Measurements from ENCODE around the gene PAX3. TPM values are rescaled to one million over a fixed set of nuclear protein-coding genes. Genes with fewer than 3 reads are reported as not detected.

Gene PAX3
- total and polyA plus RNA-seq, 9 of the 15 experiments (the other 6 are each of a cell fraction or from before 2014, with no cell fraction given) = not detected

DNA sequence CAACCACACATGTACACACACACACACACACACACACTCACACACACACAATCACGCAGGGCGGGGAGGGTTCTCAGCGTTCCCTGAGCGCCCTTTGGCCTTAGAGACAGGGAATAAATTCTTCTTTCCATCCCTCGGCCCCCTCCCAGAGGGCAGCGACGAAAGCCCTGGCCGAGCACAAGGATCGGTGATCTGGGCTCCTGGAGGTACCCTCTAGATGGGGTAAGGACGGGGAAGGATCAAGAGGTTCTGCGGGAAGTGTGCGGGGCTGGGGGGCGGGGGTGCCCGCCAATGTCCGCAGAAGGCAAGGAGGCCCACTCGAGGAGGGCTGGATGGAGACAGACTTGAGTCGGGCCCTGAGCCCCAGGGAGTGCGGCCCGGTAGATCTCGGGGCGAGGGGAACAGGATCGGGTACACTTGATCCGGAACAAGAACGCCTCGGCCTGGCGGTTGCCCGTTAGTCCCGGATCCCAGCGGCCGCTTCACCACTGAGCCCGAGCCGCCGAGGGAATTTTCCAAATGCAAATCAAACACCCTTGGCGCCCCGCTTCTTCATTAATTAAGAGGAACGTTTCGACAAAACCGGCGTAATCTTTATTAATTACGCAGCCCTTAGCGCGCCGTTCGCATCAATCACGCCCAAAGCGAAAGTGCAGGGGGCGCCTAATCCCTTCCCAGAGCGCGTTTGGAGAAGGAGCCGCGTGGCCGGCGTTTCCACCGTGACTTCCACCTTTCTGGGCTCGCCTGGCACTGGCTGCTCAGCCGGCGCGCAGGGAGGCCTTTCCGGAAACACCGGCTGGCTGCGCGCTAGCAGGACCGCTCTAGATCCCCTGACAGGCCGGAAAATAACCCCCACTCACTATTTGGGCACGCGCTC lies 7.0 kb upstream of the PAX3 start:
- H2AFZ ChIP-seq (ENCODE audit: low read depth, low read length) = no peak overlapping the region
- no peak for TF ChIP-seq ZFX (CRISPR knock-in tag; IDR thresholded peaks at IDR 0.05)
- no peak for TF ChIP-seq ZC3H11A (IDR thresholded peaks at IDR 0.05; ENCODE audit: low read depth, low read length)
- no peak for TF ChIP-seq CTBP1 (IDR thresholded peaks at IDR 0.05; ENCODE audit: borderline replicate concordance)
- H3K4me1 ChIP-seq (replicated peaks in 1 of 2; ENCODE audit: control insufficient read depth in 2 of 2, insufficient read depth in 2 of 2, low read length in 2 of 2) = no peaks in the 10 kb centered on the region
- ChIA-PET POLR2A (no interaction called here), CTCF (ENCODE audit: low intra/inter-chr PET ratio) (no interaction called here)
- H3K36me3 ChIP-seq (ENCODE audit: control insufficient read depth, insufficient read depth, low read length) = no peaks in the 10 kb centered on the region
- no peaks in the 10 kb centered on the region for H3K9me1 ChIP-seq (ENCODE audit: control insufficient read depth, insufficient read depth, low read length)
- in situ Hi-C loops (cut with MboI) (loop anchor here (25.0 kb wide), 1 partner anchor 257 kb away; no protein-coding TSS in a partner anchor), intact Hi-C loops (cut with micrococcal nuclease) (no loop called here)
- no peak overlapping the region for H3K4me2 ChIP-seq (ENCODE audit: insufficient read depth, low read length)
- no peak for DNase-seq (ENCODE audit: extremely low read depth in 1 of 4, low spot score in 3 of 4)
- ATAC-seq = no peak
- no peak for FAIRE-seq
- H3K79me2 ChIP-seq (ENCODE audit: control insufficient read depth, insufficient read depth, low read length) = no peaks in the 10 kb centered on the region
- H3K4me3 ChIP-seq = no peak overlapping the region
- no peaks in the 10 kb centered on the region for H3K9me3 ChIP-seq (replicated peaks; ENCODE audit: control insufficient read depth, insufficient read depth, low read depth, low read length)
- WGBS (ENCODE audit: insufficient coverage, low coverage, missing lambda C conversion rate) = 1% methylated on average over 43 of the region's 66 CpGs
- H3K27me3 ChIP-seq (ENCODE audit: control insufficient read depth in 2 of 2, insufficient read depth in 2 of 2, low read length in 2 of 2) = peaks cover 0 to 59% of the 10 kb centered on the region in 2 experiments; a peak in 3 of 5 replicates
- no peak overlapping the region for H3K27ac ChIP-seq (ENCODE audit: extremely low read depth, low read depth, low read length)
- H3K9ac ChIP-seq (ENCODE audit: insufficient read depth in 1 of 2, low read depth in 2 of 2, low read length in 2 of 2) = no peak overlapping the region
- BruUV-seq (replicated peaks) = no TSS peak
- H4K20me1 ChIP-seq (replicated peaks; ENCODE audit: control insufficient read depth, insufficient read depth, low read length) = no peaks in the 10 kb centered on the region

DNA sequence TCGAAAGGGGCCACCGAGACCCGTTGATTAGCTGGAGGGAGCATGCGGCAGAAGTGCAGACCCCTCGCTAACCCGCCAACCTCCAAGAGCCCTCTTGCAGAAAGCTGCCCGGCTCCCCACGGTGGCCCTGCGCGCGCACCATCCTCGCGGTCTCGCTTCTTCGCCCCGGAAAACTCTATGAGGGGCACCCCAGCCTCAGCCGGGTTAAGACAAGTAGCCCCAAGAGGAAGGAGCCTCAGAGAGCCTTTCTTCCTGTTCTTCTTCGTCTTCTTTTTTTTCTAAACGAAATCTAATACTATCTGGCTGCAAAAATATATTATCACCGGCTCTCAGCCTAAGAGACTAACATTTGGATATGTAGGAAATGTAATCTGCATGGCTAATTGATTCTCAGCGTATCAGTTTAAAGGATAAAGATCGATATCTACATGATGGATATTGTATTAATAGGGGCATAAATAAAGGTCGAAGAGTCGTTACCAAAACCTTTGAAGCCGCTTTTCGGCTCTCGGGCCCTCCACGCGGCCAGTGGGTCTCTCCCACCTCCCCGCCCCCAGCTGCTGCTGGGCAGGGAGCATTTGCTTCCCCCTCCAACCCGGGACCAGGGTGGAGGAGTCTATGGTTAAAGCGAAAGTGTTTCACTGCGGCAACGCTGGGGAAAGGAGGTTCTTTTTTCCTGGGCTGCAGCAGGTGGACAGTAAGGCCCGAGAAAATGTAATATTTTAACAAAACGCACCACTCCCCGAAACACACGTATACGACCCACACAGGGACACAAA lies 6.1 kb upstream of the PAX3 start:
- Histone ChIP-seq H2AFZ (ENCODE audit: low read depth, low read length) (no peak overlapping the region), H3K9me1 (ENCODE audit: control insufficient read depth, insufficient read depth, low read length) (no peaks in the 10 kb centered on the region)
- ATAC-seq = no peak
- TF ChIP-seq GTF3C2 (IDR thresholded peaks at IDR 0.05; ENCODE audit: borderline replicate concordance, extremely low read depth, insufficient read length) (no peak), MIER1 (IDR thresholded peaks at IDR 0.05; ENCODE audit: low read depth) (no peak), NUFIP1 (IDR thresholded peaks at IDR 0.05; ENCODE audit: partially characterized antibody) (no peak), MAFG (tag; conservative IDR thresholded peaks at IDR 0.05) (no peak)

More for the DNA sequence above, 6.1 kb upstream of the PAX3 start:
- Histone ChIP-seq H3K4me3 (no peak overlapping the region), H4K20me1 (replicated peaks; ENCODE audit: control insufficient read depth, insufficient read depth, low read length) (no peaks in the 10 kb centered on the region), H3K79me2 (ENCODE audit: control insufficient read depth, insufficient read depth, low read length) (no peaks in the 10 kb centered on the region), H3K4me2 (ENCODE audit: insufficient read depth, low read length) (no peak overlapping the region), H3K27ac (ENCODE audit: extremely low read depth, low read depth, low read length) (no peak overlapping the region), H3K9ac (ENCODE audit: insufficient read depth in 1 of 2, low read depth in 2 of 2, low read length in 2 of 2) (no peak overlapping the region), H3K4me1 (replicated peaks in 1 of 2; ENCODE audit: control insufficient read depth in 2 of 2, insufficient read depth in 2 of 2, low read length in 2 of 2) (no peaks in the 10 kb centered on the region), H3K27me3 (ENCODE audit: control insufficient read depth in 2 of 2, insufficient read depth in 2 of 2, low read length in 2 of 2) (peaks cover 0 to 56% of the 10 kb centered on the region in 2 experiments; a peak in 4 of 5 replicates), H3K9me3 (replicated peaks; ENCODE audit: control insufficient read depth, insufficient read depth, low read depth, low read length) (no peaks in the 10 kb centered on the region), H3K36me3 (ENCODE audit: control insufficient read depth, insufficient read depth, low read length) (no peaks in the 10 kb centered on the region)
- ChIA-PET POLR2A (no interaction called here), CTCF (ENCODE audit: low intra/inter-chr PET ratio) (no interaction called here)
- DNase-seq (ENCODE audit: extremely low read depth in 1 of 4, low spot score in 3 of 4) (no peak), FAIRE-seq (no peak)
- in situ Hi-C loops (cut with MboI) (loop anchor here (25.0 kb wide), 1 partner anchor 257 kb away; no protein-coding TSS in a partner anchor), intact Hi-C loops (cut with micrococcal nuclease) (no loop called here)
- BruUV-seq (replicated peaks) = no TSS peak
- 2% methylated on average over 31 of the region's 39 CpGs for WGBS (ENCODE audit: insufficient coverage, low coverage, missing lambda C conversion rate)
